Liver (tissue), 9 donors: ENCODE results near the gene IQCH. TPM values are rescaled to one million over a fixed set of nuclear protein-coding genes. Genes with fewer than 3 reads are reported as not detected.
"Not testable (repeated sequence)": the region's sequence is repeated elsewhere in the genome, so short reads cannot be mapped to it uniquely, and the experiment has no call there.

Experiments used
- DNase-seq: peaks from one replicate; pipeline ENCODE4 v3.0.0-alpha.2; 2017; ENCODE audit warnings: low spot score
- H3K27ac ChIP-seq, 2 donors: one replicate each; pipeline ENCODE4 v1.7.0; 2013; ENCODE audit warnings: inconsistent platforms in 2 of 2, low read length in 2 of 2, control low read depth in 1 of 2, low read depth in 1 of 2, mild to moderate bottlenecking in 1 of 2
- H3K27me3 ChIP-seq, 4 donors: one replicate each; pipeline versions ENCODE4 v1.6.1 to v1.7.0; 2013; ENCODE audit warnings: low read length in 3 of 4, inconsistent platforms in 1 of 4, mild to moderate bottlenecking in 1 of 4, moderate library complexity in 1 of 4; ENCODE audit not compliant: control insufficient read depth in 4 of 4, insufficient read depth in 4 of 4
- H3K36me3 ChIP-seq, 4 donors: one replicate each; pipeline versions ENCODE4 v1.6.1 to v1.7.0; 2013; ENCODE audit warnings: low read length in 3 of 4, mild to moderate bottlenecking in 3 of 4, low read depth in 1 of 4, moderate library complexity in 1 of 4; ENCODE audit not compliant: control insufficient read depth in 4 of 4, insufficient read depth in 3 of 4
- H3K4me1 ChIP-seq, 4 donors: one replicate each; pipeline versions ENCODE4 v1.6.1 to v1.7.0; 2013; ENCODE audit warnings: low read length in 3 of 4, mild to moderate bottlenecking in 3 of 4, moderate library complexity in 1 of 4; ENCODE audit not compliant: control insufficient read depth in 4 of 4, insufficient read depth in 4 of 4
- H3K4me3 ChIP-seq, 3 donors: one replicate each; pipeline versions ENCODE4 v1.6.1 to v1.7.0; 2013; ENCODE audit warnings: low read length in 3 of 3, control low read depth in 1 of 3, low read depth in 1 of 3, mild to moderate bottlenecking in 1 of 3
- H3K9ac ChIP-seq, 2 donors: one replicate each; pipeline ENCODE4 v1.7.0; 2013; ENCODE audit warnings: low read length in 2 of 2, mild to moderate bottlenecking in 2 of 2, moderate library complexity in 2 of 2, control low read depth in 1 of 2, low read depth in 1 of 2
- H3K9me3 ChIP-seq, 4 donors: one replicate each; pipeline versions ENCODE4 v1.6.1 to v1.7.0; 2013; ENCODE audit warnings: low read length in 3 of 4; ENCODE audit not compliant: control insufficient read depth in 4 of 4
- EGR1 ChIP-seq, 2 donors: IDR thresholded peaks; 2 replicates each; pipeline ENCODE4 v1.6.1; 2016 to 2018; ENCODE audit warnings: antibody characterized with exemption in 2 of 2, low read depth in 2 of 2
- FOXA1 ChIP-seq: IDR thresholded peaks from 2 replicates; pipeline ENCODE4 v1.6.1; 2016; ENCODE audit warnings: antibody characterized with exemption
- FOXA2 ChIP-seq: IDR thresholded peaks from 2 replicates; pipeline ENCODE4 v1.6.1; 2016; ENCODE audit warnings: antibody characterized with exemption
- GABPA ChIP-seq, 2 donors: IDR thresholded peaks in 1 of 2; conservative IDR thresholded peaks in 1 of 2; 2 replicates each; pipeline ENCODE4 v1.6.1; 2016; ENCODE audit warnings: antibody characterized with exemption in 2 of 2, mild to moderate bottlenecking in 1 of 2, moderate library complexity in 1 of 2
- HNF4A ChIP-seq, 2 donors: conservative IDR thresholded peaks; 2 replicates each; pipeline ENCODE4 v1.6.1; 2016; ENCODE audit warnings: antibody characterized with exemption in 2 of 2, mild to moderate bottlenecking in 2 of 2
- JUND ChIP-seq, 2 donors: IDR thresholded peaks; 2 replicates each; pipeline ENCODE4 v1.6.1; 2016; ENCODE audit warnings: antibody characterized with exemption in 2 of 2
- MAX ChIP-seq: IDR thresholded peaks from 2 replicates; pipeline ENCODE4 v1.6.1; 2016; ENCODE audit warnings: antibody characterized with exemption
- NR2F2 ChIP-seq: IDR thresholded peaks from 2 replicates; pipeline ENCODE4 v1.6.1; 2016; ENCODE audit warnings: antibody characterized with exemption
- RAD21 ChIP-seq, 2 donors: IDR thresholded peaks; 2 replicates each; pipeline ENCODE4 v1.6.1; 2016; ENCODE audit warnings: antibody characterized with exemption in 2 of 2, mild to moderate bottlenecking in 2 of 2
- RXRA ChIP-seq, 2 donors: IDR thresholded peaks; 2 replicates each; pipeline ENCODE4 v1.6.1; 2017 to 2018; ENCODE audit warnings: antibody characterized with exemption in 2 of 2, mild to moderate bottlenecking in 1 of 2
- TAF1 ChIP-seq: conservative IDR thresholded peaks from 2 replicates; pipeline ENCODE4 v1.6.1; 2016; ENCODE audit warnings: antibody characterized with exemption, mild to moderate bottlenecking
- YY1 ChIP-seq: IDR thresholded peaks from 2 replicates; pipeline ENCODE4 v1.6.1; 2016; ENCODE audit warnings: antibody characterized with exemption, mild to moderate bottlenecking
- WGBS: extraction: QIAGEN DNeasy Blood & Tissue Kit; methylation state at CpG from one replicate; pipeline ENCODE4 v1.1.7; 2013; 5-methylcytosine and 5-hydroxymethylcytosine counted together
- polyA plus RNA-seq, 2 donors: library from polyadenylated mRNA; stranded (reverse) in 1 of 2; unstranded in 1 of 2; fragments of 200-250 nt in 1 of 2; fragments of >200 nt in 1 of 2; fragmentation: Nextera tagmentation in 1 of 2; extraction: Ambion mirVana in 1 of 2; gene quantifications; one replicate each; pipeline versions ENCODE4 v1.2.1 to v1.2.3, GENCODE V29; 2013 to 2015
- total RNA-seq, 2 donors: library from RNA; depleted of rRNA; stranded (reverse); fragments of >200 nt; gene quantifications; one replicate each; pipeline ENCODE4 v1.2.3, GENCODE V29; 2014
- TF ChIP-seq, protein P1 (sequence below): IDR thresholded peaks from 2 replicates; pipeline ENCODE4 v1.6.1; 2016; ENCODE audit warnings: antibody characterized with exemption
- TF ChIP-seq, protein P2 (sequence below): fragments of 150-350 bp; IDR thresholded peaks from 2 replicates; pipeline ENCODE4 v1.5.1; 2017; ENCODE audit warnings: improper control_type of control experiment, low read depth, low read length; ENCODE audit not compliant: missing input control
- TF ChIP-seq, protein P3 (sequence below): IDR thresholded peaks from 2 replicates; pipeline ENCODE4 v1.6.1; 2016; ENCODE audit warnings: antibody characterized with exemption
- TF ChIP-seq, protein P4 (sequence below): IDR thresholded peaks from 2 replicates; pipeline ENCODE4 v1.6.1; 2016; ENCODE audit warnings: antibody characterized with exemption, mild to moderate bottlenecking
- donor health status: healthy.
- donor health status: healthy.
- donor health status: healthy.
- donor health status: healthy.
- donor health status: healthy.

Gene IQCH
- total and polyA plus RNA-seq, 4 donors = 0.23 to 1.6 (median 0.86) TPM

DNA sequence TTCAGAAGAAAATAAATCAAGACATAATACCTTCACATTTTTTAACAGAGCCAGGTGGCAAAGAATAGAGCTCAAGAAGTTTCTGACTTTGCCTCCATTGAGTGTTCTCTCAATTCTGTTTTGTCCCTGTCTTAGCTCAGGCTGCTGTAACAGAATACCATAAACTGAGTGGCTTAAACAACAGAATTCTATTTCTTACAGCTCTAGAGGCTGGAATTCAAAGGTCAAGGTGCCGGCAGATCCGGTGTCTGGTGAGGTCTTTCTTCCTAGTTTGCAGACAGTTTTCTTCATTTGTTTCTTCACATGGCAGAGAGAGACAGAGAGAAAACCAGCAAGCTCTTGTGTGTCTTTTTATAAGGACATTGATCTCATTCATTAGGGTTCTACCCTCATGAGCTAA lies 25.6 kb downstream of the IQCH start (continued):
- TF ChIP-seq, protein P1, sequence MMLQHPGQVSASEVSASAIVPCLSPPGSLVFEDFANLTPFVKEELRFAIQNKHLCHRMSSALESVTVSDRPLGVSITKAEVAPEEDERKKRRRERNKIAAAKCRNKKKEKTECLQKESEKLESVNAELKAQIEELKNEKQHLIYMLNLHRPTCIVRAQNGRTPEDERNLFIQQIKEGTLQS = no peak
- no peak for TF ChIP-seq HNF4A (conservative IDR thresholded peaks at IDR 0.05)

- 96% methylated on average over 1 of the region's 1 CpG for WGBS
- no peak for TF ChIP-seq JUND (IDR thresholded peaks at IDR 0.05)
- no peak for TF ChIP-seq RAD21 (IDR thresholded peaks at IDR 0.05)
- TF ChIP-seq, protein P1 = no peak
- TF ChIP-seq, protein P2, sequence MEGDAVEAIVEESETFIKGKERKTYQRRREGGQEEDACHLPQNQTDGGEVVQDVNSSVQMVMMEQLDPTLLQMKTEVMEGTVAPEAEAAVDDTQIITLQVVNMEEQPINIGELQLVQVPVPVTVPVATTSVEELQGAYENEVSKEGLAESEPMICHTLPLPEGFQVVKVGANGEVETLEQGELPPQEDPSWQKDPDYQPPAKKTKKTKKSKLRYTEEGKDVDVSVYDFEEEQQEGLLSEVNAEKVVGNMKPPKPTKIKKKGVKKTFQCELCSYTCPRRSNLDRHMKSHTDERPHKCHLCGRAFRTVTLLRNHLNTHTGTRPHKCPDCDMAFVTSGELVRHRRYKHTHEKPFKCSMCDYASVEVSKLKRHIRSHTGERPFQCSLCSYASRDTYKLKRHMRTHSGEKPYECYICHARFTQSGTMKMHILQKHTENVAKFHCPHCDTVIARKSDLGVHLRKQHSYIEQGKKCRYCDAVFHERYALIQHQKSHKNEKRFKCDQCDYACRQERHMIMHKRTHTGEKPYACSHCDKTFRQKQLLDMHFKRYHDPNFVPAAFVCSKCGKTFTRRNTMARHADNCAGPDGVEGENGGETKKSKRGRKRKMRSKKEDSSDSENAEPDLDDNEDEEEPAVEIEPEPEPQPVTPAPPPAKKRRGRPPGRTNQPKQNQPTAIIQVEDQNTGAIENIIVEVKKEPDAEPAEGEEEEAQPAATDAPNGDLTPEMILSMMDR = no peak
- TF ChIP-seq YY1 = no peak
- TF ChIP-seq NR2F2 = no peak
- TF ChIP-seq FOXA2 = no peak
- no peak for TF ChIP-seq EGR1 (IDR thresholded peaks at IDR 0.05; ENCODE audit: low read depth in 2 of 2)
- TF ChIP-seq FOXA1 = no peak
- TF ChIP-seq TAF1 = no peak
- no peak for TF ChIP-seq MAX
- TF ChIP-seq, protein P3, sequence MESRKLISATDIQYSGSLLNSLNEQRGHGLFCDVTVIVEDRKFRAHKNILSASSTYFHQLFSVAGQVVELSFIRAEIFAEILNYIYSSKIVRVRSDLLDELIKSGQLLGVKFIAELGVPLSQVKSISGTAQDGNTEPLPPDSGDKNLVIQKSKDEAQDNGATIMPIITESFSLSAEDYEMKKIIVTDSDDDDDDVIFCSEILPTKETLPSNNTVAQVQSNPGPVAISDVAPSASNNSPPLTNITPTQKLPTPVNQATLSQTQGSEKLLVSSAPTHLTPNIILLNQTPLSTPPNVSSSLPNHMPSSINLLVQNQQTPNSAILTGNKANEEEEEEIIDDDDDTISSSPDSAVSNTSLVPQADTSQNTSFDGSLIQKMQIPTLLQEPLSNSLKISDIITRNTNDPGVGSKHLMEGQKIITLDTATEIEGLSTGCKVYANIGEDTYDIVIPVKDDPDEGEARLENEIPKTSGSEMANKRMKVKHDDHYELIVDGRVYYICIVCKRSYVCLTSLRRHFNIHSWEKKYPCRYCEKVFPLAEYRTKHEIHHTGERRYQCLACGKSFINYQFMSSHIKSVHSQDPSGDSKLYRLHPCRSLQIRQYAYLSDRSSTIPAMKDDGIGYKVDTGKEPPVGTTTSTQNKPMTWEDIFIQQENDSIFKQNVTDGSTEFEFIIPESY = no peak
- no peak for TF ChIP-seq RXRA (IDR thresholded peaks at IDR 0.05)
- TF ChIP-seq GABPA (IDR thresholded peaks at IDR 0.05 in 1 of 2, conservative IDR thresholded peaks at IDR 0.05 in 1 of 2) = no peak
- TF ChIP-seq, protein P4, sequence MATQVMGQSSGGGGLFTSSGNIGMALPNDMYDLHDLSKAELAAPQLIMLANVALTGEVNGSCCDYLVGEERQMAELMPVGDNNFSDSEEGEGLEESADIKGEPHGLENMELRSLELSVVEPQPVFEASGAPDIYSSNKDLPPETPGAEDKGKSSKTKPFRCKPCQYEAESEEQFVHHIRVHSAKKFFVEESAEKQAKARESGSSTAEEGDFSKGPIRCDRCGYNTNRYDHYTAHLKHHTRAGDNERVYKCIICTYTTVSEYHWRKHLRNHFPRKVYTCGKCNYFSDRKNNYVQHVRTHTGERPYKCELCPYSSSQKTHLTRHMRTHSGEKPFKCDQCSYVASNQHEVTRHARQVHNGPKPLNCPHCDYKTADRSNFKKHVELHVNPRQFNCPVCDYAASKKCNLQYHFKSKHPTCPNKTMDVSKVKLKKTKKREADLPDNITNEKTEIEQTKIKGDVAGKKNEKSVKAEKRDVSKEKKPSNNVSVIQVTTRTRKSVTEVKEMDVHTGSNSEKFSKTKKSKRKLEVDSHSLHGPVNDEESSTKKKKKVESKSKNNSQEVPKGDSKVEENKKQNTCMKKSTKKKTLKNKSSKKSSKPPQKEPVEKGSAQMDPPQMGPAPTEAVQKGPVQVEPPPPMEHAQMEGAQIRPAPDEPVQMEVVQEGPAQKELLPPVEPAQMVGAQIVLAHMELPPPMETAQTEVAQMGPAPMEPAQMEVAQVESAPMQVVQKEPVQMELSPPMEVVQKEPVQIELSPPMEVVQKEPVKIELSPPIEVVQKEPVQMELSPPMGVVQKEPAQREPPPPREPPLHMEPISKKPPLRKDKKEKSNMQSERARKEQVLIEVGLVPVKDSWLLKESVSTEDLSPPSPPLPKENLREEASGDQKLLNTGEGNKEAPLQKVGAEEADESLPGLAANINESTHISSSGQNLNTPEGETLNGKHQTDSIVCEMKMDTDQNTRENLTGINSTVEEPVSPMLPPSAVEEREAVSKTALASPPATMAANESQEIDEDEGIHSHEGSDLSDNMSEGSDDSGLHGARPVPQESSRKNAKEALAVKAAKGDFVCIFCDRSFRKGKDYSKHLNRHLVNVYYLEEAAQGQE = no peak
- no peak for TF ChIP-seq HNF4A (conservative IDR thresholded peaks at IDR 0.05)
- Histone ChIP-seq H3K36me3 (no peaks in the 10 kb centered on the region), H3K27me3 (no peaks in the 10 kb centered on the region), H3K9me3 (no peaks in the 10 kb centered on the region), H3K27ac (no peak overlapping the region), H3K4me3 (no peak overlapping the region), H3K4me1 (no peaks in the 10 kb centered on the region), H3K9ac (no peak overlapping the region)
- no peak for DNase-seq
Observed at GRCh38 chr15:67281714-67282113, 27.1 kb downstream of the IQCH start.

GRCh38 chr15:67285625-67286024 lies 31.0 kb downstream of the IQCH start:
- H3K27ac ChIP-seq, DNase-seq, H3K27me3 ChIP-seq, H3K36me3 ChIP-seq, H3K9me3 ChIP-seq, H3K4me3 ChIP-seq, H3K4me1 ChIP-seq, H3K9ac ChIP-seq: not testable (repeated sequence)

DNA sequence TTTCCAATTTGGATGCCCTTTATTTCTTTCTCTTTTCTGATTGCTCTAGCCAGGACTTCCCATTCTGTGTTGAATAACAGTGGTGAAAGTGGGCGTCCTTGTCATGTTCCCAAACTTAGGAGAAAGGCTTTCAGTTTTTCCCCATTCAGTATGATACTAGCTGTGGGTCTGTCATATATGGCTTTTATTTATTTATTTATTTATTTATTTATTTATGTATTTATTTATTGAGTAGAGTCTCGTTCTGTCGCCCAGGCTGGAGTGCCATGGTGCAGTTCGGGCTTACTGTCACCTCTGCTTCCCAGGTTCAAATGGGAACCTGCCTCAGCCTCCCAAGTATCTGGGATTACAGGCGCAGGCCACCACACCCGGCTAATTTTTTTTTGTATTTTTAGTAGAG lies 31.8 kb downstream of the IQCH start:
- H3K27me3 ChIP-seq, H3K27ac ChIP-seq, H3K36me3 ChIP-seq, H3K4me3 ChIP-seq, H3K9ac ChIP-seq, H3K4me1 ChIP-seq, DNase-seq, H3K9me3 ChIP-seq: not testable (repeated sequence)
- WGBS = 82% methylated on average over 6 of the region's 6 CpGs
